Measurements from ENCODE around the gene OGFOD2.

- TF ChIP-seq POLR2A (IDR thresholded peaks at IDR 0.05; ENCODE audit: low read length) (no peak), GATA1 (IDR thresholded peaks at IDR 0.05; ENCODE audit: low read depth, low read length) (no peak)
Observed at GRCh38 chr12:122999196-122999946, 24.3 kb downstream of the OGFOD2 start.

All from erythroblast (primary cell).